Forelimb muscle (tissue), 1 donor: ENCODE results near the gene EIF4B. TPM values are rescaled to one million over a fixed set of nuclear protein-coding genes. Genes with fewer than 3 reads are reported as not detected.
A peak's percentile ranks its signal among the peaks of the same experiment; 100 is the strongest.
"Not testable (repeated sequence)": the region's sequence is repeated elsewhere in the genome, so short reads cannot be mapped to it uniquely, and the experiment has no call there.

Experiments
- DNase-seq: peaks from one replicate; pipeline ENCODE4 v3.0.0-alpha.2; 2013; ENCODE audit warnings: low read depth
- polyA plus RNA-seq: library from polyadenylated mRNA; unstranded; fragments of 120-200 nt; gene quantifications from one replicate; pipeline ENCODE4 v1.2.1, GENCODE V29; 2013; ENCODE audit not compliant: insufficient read length

Gene EIF4B
- polyA plus RNA-seq, 1 donor, result 449 TPM

GRCh38 chr12:52993558-52993869 is 12.7 kb upstream of the EIF4B start:
- DNase-seq, result no peak

- DNase-seq, result no peak
These were observed 2.1 kb upstream of the EIF4B start for GRCh38 chr12:53004178-53004577.

- no peak for DNase-seq
These were observed 1.7 kb upstream of the EIF4B start for GRCh38 chr12:53004582-53004981.

- DNase-seq, result no peak
These were observed 856 bp upstream of the EIF4B start for GRCh38 chr12:53005215-53005985.

- no peak for DNase-seq
These were observed 604 bp downstream of the EIF4B start for GRCh38 chr12:53006810-53007309.

- no peak for DNase-seq
These were observed 1.1 kb downstream of the EIF4B start for GRCh38 chr12:53007343-53007742.

GRCh38 chr12:53008760-53009159 is 2.5 kb downstream of the EIF4B start:
- not testable (repeated sequence) for DNase-seq

GRCh38 chr12:53010955-53011354 is 4.7 kb downstream of the EIF4B start:
- no peak for DNase-seq

- DNase-seq, result no peak
These were observed 5.6 kb downstream of the EIF4B start for GRCh38 chr12:53011889-53012288.

GRCh38 chr12:53012928-53013327 is 6.7 kb downstream of the EIF4B start:
- DNase-seq, result no peak

- no peak for DNase-seq
These were observed 8.5 kb downstream of the EIF4B start for GRCh38 chr12:53014709-53015108.

- no peak for DNase-seq
These were observed 19.0 kb downstream of the EIF4B start for GRCh38 chr12:53025250-53025649.

- DNase-seq, result not testable (repeated sequence)
These were observed 20.8 kb downstream of the EIF4B start for GRCh38 chr12:53027014-53027413.

- DNase-seq, result no peak
These were observed 25.4 kb downstream of the EIF4B start for GRCh38 chr12:53031616-53032015.

- not testable (repeated sequence) for DNase-seq
These were observed 27.6 kb downstream of the EIF4B start for GRCh38 chr12:53033832-53034231.

GRCh38 chr12:53034459-53034858 is 28.2 kb downstream of the EIF4B start:
- DNase-seq, result no peak

- DNase-seq, result no peak
These were observed 30.5 kb downstream of the EIF4B start for GRCh38 chr12:53036802-53037201.

- no peak for DNase-seq
These were observed 33.6 kb downstream of the EIF4B start for GRCh38 chr12:53039851-53040250.

GRCh38 chr12:53042607-53043454 is 36.6 kb downstream of the EIF4B start:
- DNase-seq, result no peak

- DNase-seq, result peak; percentile 83
These were observed 37.9 kb downstream of the EIF4B start for GRCh38 chr12:53044052-53044581.

- DNase-seq, result no peak
These were observed 38.8 kb downstream of the EIF4B start for GRCh38 chr12:53044896-53045695.

GRCh38 chr12:53045696-53046045 is 39.4 kb downstream of the EIF4B start:
- DNase-seq, result no peak
